ENCODE measurements around the gene RNU5B-1. TPM values are rescaled to one million over a fixed set of nuclear protein-coding genes. Genes with fewer than 3 reads are reported as not detected.

Gene RNU5B-1
- total and polyA plus RNA-seq, 2 experiments from 2014 or later, result not detected

GRCh38 chr15:65285291-65286068, 19.0 kb upstream of the RNU5B-1 start:
- Histone ChIP-seq H3K27me3 (no peaks in the 10 kb centered on the region), H3K27ac (peak overlapping the region; percentile 89), H2AFZ (peak overlapping the region; percentile 82), H3K9me2 (replicated peaks; ENCODE audit: insufficient read depth) (no peaks in the 10 kb centered on the region), H4K20me1 (ENCODE audit: insufficient read depth, poor library complexity, severe bottlenecking) (no peaks in the 10 kb centered on the region), H3K4me1 (ENCODE audit: insufficient read depth) (peaks cover 16% of the 10 kb centered on the region), H3K9me3 (ENCODE audit: low read depth) (no peaks in the 10 kb centered on the region), H3K79me2 (peaks cover 42% of the 10 kb centered on the region), H3K4me2 (peak overlapping the region; percentile 93), H3K4me3 (peak overlapping the region; percentile 40), H3K36me3 (replicated peaks; ENCODE audit: insufficient read depth, low read depth) (no peaks in the 10 kb centered on the region)
- DNase-seq (ENCODE audit: low spot score), result no peak
- 71% methylated on average over 10 of the region's 10 CpGs for WGBS (ENCODE audit: low lambda C conversion rate, missing lambda C conversion rate)
- TF ChIP-seq EZH2phosphoT487 (IDR thresholded peaks at IDR 0.05; ENCODE audit: low read depth, severe bottlenecking, unreplicated experiment) (no peak), EZH2 (IDR thresholded peaks at IDR 0.05; ENCODE audit: borderline replicate concordance) (no peak)
- TF ChIP-seq, protein P1, sequence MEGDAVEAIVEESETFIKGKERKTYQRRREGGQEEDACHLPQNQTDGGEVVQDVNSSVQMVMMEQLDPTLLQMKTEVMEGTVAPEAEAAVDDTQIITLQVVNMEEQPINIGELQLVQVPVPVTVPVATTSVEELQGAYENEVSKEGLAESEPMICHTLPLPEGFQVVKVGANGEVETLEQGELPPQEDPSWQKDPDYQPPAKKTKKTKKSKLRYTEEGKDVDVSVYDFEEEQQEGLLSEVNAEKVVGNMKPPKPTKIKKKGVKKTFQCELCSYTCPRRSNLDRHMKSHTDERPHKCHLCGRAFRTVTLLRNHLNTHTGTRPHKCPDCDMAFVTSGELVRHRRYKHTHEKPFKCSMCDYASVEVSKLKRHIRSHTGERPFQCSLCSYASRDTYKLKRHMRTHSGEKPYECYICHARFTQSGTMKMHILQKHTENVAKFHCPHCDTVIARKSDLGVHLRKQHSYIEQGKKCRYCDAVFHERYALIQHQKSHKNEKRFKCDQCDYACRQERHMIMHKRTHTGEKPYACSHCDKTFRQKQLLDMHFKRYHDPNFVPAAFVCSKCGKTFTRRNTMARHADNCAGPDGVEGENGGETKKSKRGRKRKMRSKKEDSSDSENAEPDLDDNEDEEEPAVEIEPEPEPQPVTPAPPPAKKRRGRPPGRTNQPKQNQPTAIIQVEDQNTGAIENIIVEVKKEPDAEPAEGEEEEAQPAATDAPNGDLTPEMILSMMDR (IDR thresholded peaks at IDR 0.05; ENCODE audit: poor library complexity), result no peak

- Histone ChIP-seq H3K9me2 (replicated peaks; ENCODE audit: insufficient read depth) (no peaks in the 10 kb centered on the region), H3K4me3 (peak overlapping the region; percentile 40), H3K79me2 (peaks cover 42% of the 10 kb centered on the region), H2AFZ (peak overlapping the region; percentile 82), H4K20me1 (ENCODE audit: insufficient read depth, poor library complexity, severe bottlenecking) (no peaks in the 10 kb centered on the region), H3K27me3 (no peaks in the 10 kb centered on the region), H3K4me1 (ENCODE audit: insufficient read depth) (peaks cover 16% of the 10 kb centered on the region), H3K36me3 (replicated peaks; ENCODE audit: insufficient read depth, low read depth) (no peaks in the 10 kb centered on the region), H3K27ac (peak overlapping the region; percentile 89), H3K4me2 (peak overlapping the region; percentile 93), H3K9me3 (ENCODE audit: low read depth) (no peaks in the 10 kb centered on the region)
- WGBS (ENCODE audit: low lambda C conversion rate, missing lambda C conversion rate), result 1% methylated on average over 39 of the region's 52 CpGs
- peak; percentile 63 for DNase-seq (ENCODE audit: low spot score)
- TF ChIP-seq, protein P1 (IDR thresholded peaks at IDR 0.05; ENCODE audit: poor library complexity), result no peak
- TF ChIP-seq EZH2phosphoT487 (IDR thresholded peaks at IDR 0.05; ENCODE audit: low read depth, severe bottlenecking, unreplicated experiment) (no peak), EZH2 (IDR thresholded peaks at IDR 0.05; ENCODE audit: borderline replicate concordance) (no peak)
Observed at GRCh38 chr15:65286069-65286703, 18.3 kb upstream of the RNU5B-1 start.

DNA sequence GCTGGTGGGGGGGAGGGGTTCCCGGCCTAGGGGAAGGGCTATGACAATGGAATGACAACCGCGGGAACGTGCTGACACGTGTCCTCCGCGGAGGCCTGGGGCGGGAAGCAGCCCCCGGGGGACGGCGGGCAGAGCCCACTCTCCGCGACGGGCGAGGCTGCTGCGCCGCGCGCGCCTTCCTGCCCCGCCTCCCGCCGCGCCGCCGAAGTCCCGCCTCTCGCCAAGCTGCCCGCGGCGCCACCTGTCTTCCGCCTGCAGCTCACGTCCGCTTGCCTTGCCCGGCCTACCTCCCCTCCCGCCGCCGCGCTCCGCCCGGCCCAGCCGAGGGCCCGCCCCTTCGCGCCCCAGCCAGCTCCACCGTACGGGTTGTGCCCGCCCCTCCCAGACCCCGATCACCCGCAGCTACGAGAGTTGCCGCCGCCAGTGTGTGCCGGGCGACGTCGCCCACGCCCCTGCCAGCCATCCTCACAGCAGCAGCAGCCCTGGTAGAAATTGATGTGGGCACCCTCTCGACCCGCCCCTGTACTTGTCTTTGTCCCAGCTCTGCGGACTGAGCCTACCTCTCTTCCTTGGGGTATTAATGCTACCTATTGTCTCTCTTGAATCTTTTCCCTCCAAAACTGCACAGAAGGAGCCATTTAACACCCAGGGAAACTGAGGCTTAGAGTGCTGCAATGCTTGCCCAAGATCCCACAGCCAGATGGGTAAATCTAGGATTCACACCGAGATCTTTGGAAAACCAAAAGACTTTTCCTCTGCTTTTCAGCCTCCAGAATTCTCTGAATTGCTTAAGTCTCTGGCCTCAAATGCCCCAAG, 17.6 kb upstream of the RNU5B-1 start, which contains the start of gene PARP16:
Gene PARP16 (minus strand): TSS at position 180 of the 816 bp plus-strand sequence. CDS start 457 bp downstream, outside the sequence.
- no peaks in the 10 kb centered on the region for H3K36me3 ChIP-seq (replicated peaks; ENCODE audit: insufficient read depth, low read depth)
- H2AFZ ChIP-seq, result peak within 1 kb of the TSS; percentile 90
- peak; percentile 96 for DNase-seq (ENCODE audit: low spot score)
- peak within 1 kb of the TSS; percentile 89 for H3K27ac ChIP-seq
- 3% methylated on average over 34 of the region's 62 CpGs for WGBS (ENCODE audit: low lambda C conversion rate, missing lambda C conversion rate)
- peak within 1 kb of the TSS; percentile 93 for H3K4me2 ChIP-seq
- peaks cover 36% of the 10 kb centered on the region for H3K79me2 ChIP-seq
- H3K27me3 ChIP-seq, result no peaks in the 10 kb centered on the region
- no peak for TF ChIP-seq EZH2 (IDR thresholded peaks at IDR 0.05; ENCODE audit: borderline replicate concordance)
- TF ChIP-seq, protein P1 (IDR thresholded peaks at IDR 0.05; ENCODE audit: poor library complexity), result peak; percentile 35
- peak within 1 kb of the TSS; percentile 43 for H3K4me3 ChIP-seq
- H3K9me2 ChIP-seq (replicated peaks; ENCODE audit: insufficient read depth), result no peaks in the 10 kb centered on the region
- H3K4me1 ChIP-seq (ENCODE audit: insufficient read depth), result peaks cover 16% of the 10 kb centered on the region
- no peaks in the 10 kb centered on the region for H4K20me1 ChIP-seq (ENCODE audit: insufficient read depth, poor library complexity, severe bottlenecking)
- no peaks in the 10 kb centered on the region for H3K9me3 ChIP-seq (ENCODE audit: low read depth)
